Left renal cortex interstitium (tissue), 4 donors: ENCODE measurements around the gene CFAP126. TPM values are rescaled to one million over a fixed set of nuclear protein-coding genes. Genes with fewer than 3 reads are reported as not detected.

Experiments used
- polyA plus RNA-seq, 4 donors: library from polyadenylated mRNA; unstranded; fragments of 120-200 nt; gene quantifications; one replicate each; pipeline ENCODE4 v1.2.1, GENCODE V29; 2013; ENCODE audit not compliant: insufficient read length in 4 of 4

CFAP126 gene
- polyA plus RNA-seq, 4 donors, result 10.3 to 14.0 (median 12.5) TPM

Other genes starting within 250 kb of the CFAP126 start
- 10 to 100 TPM; 71.1 to 85.7 (median 77.7) TPM for gene PFDN2, start 249.8 kb downstream of the CFAP126 start, polyA plus RNA-seq
- gene NIT1, start 249.8 kb downstream of the CFAP126 start, polyA plus RNA-seq, result 10 to 100 TPM; 45.3 to 57.5 (median 51.8) TPM
- 10 to 100 TPM; 43.1 to 57.7 (median 48.1) TPM for gene DEDD, start 235.2 kb downstream of the CFAP126 start, polyA plus RNA-seq
- 100 to 1,000 TPM; 124 to 175 (median 145) TPM for gene UFC1, start 213.9 kb downstream of the CFAP126 start, polyA plus RNA-seq
- gene USP21, start 208.4 kb downstream of the CFAP126 start, polyA plus RNA-seq, result 10 to 100 TPM; 45.6 to 61.0 (median 50.3) TPM
- 10 to 100 TPM; 34.6 to 62.0 (median 49.4) TPM for gene PPOX, start 201.4 kb downstream of the CFAP126 start, polyA plus RNA-seq
- gene B4GALT3, start 190.4 kb downstream of the CFAP126 start, polyA plus RNA-seq, result 10 to 100 TPM; 36.7 to 49.3 (median 41.3) TPM
- gene ADAMTS4, start 168.8 kb downstream of the CFAP126 start, polyA plus RNA-seq, result 1 to 10 TPM in 2 of 4 donors, under 1 TPM in 2; 0.72 to 1.6 (median 1.1) TPM
- 100 to 1,000 TPM; 178 to 218 (median 200) TPM for gene NDUFS2, start 165.5 kb downstream of the CFAP126 start, polyA plus RNA-seq
- 10 to 100 TPM in 3 of 4 donors, 1 to 10 TPM in 1; 10.0 to 16.1 (median 11.8) TPM for gene FCER1G, start 152.6 kb downstream of the CFAP126 start, polyA plus RNA-seq
- gene APOA2, start 144.2 kb downstream of the CFAP126 start, polyA plus RNA-seq, result 100 to 1,000 TPM in 1 of 4 donors, under 1 TPM in 1, not detected in 2; 0.43 to 120 TPM
- gene TOMM40L, start 141.8 kb downstream of the CFAP126 start, polyA plus RNA-seq, result 10 to 100 TPM; 12.7 to 16.9 (median 15.0) TPM
- 1 to 10 TPM; 1.9 to 4.4 (median 3.6) TPM for gene NR1I3, start 129.7 kb downstream of the CFAP126 start, polyA plus RNA-seq
- 1 to 10 TPM; 1.3 to 2.1 (median 1.4) TPM for gene PCP4L1, start 109.1 kb downstream of the CFAP126 start, polyA plus RNA-seq
- gene MPZ, start 57.9 kb downstream of the CFAP126 start, polyA plus RNA-seq, result 1 to 10 TPM; 3.7 to 5.7 (median 4.8) TPM
- 100 to 1,000 TPM; 229 to 284 (median 257) TPM for gene SDHC, start 53.5 kb downstream of the CFAP126 start, polyA plus RNA-seq
- 1 to 10 TPM; 4.9 to 8.8 (median 5.4) TPM for gene FCGR2A, start 137.6 kb upstream of the CFAP126 start, polyA plus RNA-seq
- under 1 TPM; 0.27 to 0.43 (median 0.37) TPM for gene HSPA6, start 156.7 kb upstream of the CFAP126 start, polyA plus RNA-seq
- 1 to 10 TPM; 1.6 to 2.2 (median 1.9) TPM for gene FCGR3A, start 181.9 kb upstream of the CFAP126 start, polyA plus RNA-seq